Osteoblast (primary cell): ENCODE results near the gene MYOD1. TPM values are rescaled to one million over a fixed set of nuclear protein-coding genes. Genes with fewer than 3 reads are reported as not detected.

Source experiments
- DNase-seq: peaks from one replicate; pipeline ENCODE4 v3.0.0; 2011; ENCODE audit warnings: low spot score, mixed read lengths; ENCODE audit not compliant: insufficient read length; ENCODE audit errors: missing footprints
- H2AFZ ChIP-seq: 2 replicates; pipeline ENCODE4 v1.6.0; 2011; ENCODE audit warnings: mild to moderate bottlenecking, low read length
- H3K27ac ChIP-seq: 2 replicates; pipeline ENCODE4 v1.5.1; 2011; ENCODE audit warnings: mild to moderate bottlenecking, low read depth, low read length, moderate library complexity
- H3K27me3 ChIP-seq: 2 replicates; pipeline ENCODE4 v1.6.0; 2012; ENCODE audit warnings: mild to moderate bottlenecking, control low read depth, inconsistent platforms, low read length, moderate library complexity; ENCODE audit not compliant: insufficient read depth
- H3K36me3 ChIP-seq: 2 replicates; pipeline ENCODE4 v1.5.1; 2011; ENCODE audit warnings: mild to moderate bottlenecking, low read length, control low read depth, moderate library complexity; ENCODE audit not compliant: insufficient read depth
- H3K4me1 ChIP-seq: 2 replicates; pipeline ENCODE4 v1.5.1; 2011; ENCODE audit warnings: mild to moderate bottlenecking, low read length, control low read depth, moderate library complexity; ENCODE audit not compliant: insufficient read depth
- H3K4me2 ChIP-seq: 2 replicates; pipeline ENCODE4 v1.6.0; 2011; ENCODE audit warnings: mild to moderate bottlenecking, low read length; ENCODE audit not compliant: insufficient read depth
- H3K4me3 ChIP-seq: fragments of 200-600 bp; sonication (generic); 3 replicates; pipeline ENCODE4 v1.5.1; 2012; ENCODE audit warnings: mild to moderate bottlenecking, low read length, inconsistent platforms; ENCODE audit not compliant: insufficient read depth
- H3K79me2 ChIP-seq: 2 replicates; pipeline ENCODE4 v1.6.0; 2012; ENCODE audit warnings: mild to moderate bottlenecking, low read length, control low read depth, inconsistent platforms; ENCODE audit not compliant: insufficient read depth
- H3K9me3 ChIP-seq: 2 replicates; pipeline ENCODE4 v1.5.1; 2011; ENCODE audit warnings: low read depth, low read length, control low read depth
- H4K20me1 ChIP-seq: 2 replicates; pipeline ENCODE4 v1.6.0; 2012; ENCODE audit warnings: mild to moderate bottlenecking, low read length, control low read depth; ENCODE audit not compliant: insufficient read depth
- total RNA-seq: library from RNA; depleted of rRNA; stranded (reverse); fragments of >200 nt; gene quantifications from 2 replicates; pipeline ENCODE4 v1.2.3, GENCODE V29; 2012
- TF ChIP-seq, protein P1 (sequence below): IDR thresholded peaks from 2 replicates; pipeline ENCODE4 v1.5.1; 2011; ENCODE audit warnings: mild to moderate bottlenecking, low read depth, low read length, moderate library complexity; ENCODE audit errors: extremely low read depth

The MYOD1 gene
- total RNA-seq, 1 donor: not detected

DNA sequence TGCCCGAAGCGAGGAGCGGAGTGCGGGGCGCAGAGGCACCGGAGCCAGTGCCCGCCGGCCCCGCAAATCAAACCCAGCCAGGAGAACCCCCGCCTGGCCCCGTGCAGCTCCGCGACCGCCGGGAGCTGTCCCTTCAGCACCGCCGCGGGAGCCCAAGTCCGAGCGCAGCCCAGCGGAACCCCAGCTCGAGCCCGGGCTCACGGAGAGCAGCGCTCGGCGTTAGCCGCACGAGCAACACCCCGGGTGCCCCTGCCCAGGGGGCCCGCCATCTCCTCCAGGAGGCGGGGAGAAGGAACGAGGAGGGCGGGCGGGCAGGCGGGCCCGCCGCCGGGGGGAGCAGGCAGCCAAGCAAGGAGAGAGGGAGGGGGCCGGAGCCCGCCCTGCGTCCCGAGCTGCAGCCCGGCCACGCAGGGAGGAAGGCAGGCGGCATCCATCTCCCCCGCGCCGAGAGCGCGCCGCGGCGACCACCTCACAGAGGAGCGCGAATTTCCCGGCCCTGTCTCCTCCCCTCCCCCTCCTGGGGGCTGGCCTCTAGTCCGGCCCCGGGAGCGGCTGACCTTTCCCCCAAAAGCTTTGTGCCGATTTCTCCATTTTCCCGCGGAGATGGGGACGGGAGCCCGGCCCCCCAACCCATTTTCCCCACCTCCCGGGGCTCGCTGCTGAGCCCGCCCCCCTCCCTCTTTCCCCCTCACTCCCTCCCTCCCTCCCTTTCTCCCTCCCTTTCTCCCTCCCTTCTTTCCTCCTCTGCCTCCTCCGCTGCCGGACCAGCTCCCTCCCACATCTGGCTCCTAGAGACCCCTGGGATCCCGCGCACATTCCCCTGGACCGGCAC is 15.8 kb downstream of the MYOD1 start:
- Histone ChIP-seq H3K4me3 (peak overlapping the region; percentile 22), H3K9me3 (no peaks in the 10 kb centered on the region), H3K27me3 (peaks cover 70% of the 10 kb centered on the region), H3K27ac (no peak overlapping the region), H3K4me2 (peak overlapping the region; percentile 53), H2AFZ (no peak overlapping the region), H4K20me1 (peaks cover 3% of the 10 kb centered on the region), H3K36me3 (no peaks in the 10 kb centered on the region), H3K79me2 (no peaks in the 10 kb centered on the region), H3K4me1 (peaks cover 4% of the 10 kb centered on the region)
- peak; percentile 99 for DNase-seq
- TF ChIP-seq, protein P1, sequence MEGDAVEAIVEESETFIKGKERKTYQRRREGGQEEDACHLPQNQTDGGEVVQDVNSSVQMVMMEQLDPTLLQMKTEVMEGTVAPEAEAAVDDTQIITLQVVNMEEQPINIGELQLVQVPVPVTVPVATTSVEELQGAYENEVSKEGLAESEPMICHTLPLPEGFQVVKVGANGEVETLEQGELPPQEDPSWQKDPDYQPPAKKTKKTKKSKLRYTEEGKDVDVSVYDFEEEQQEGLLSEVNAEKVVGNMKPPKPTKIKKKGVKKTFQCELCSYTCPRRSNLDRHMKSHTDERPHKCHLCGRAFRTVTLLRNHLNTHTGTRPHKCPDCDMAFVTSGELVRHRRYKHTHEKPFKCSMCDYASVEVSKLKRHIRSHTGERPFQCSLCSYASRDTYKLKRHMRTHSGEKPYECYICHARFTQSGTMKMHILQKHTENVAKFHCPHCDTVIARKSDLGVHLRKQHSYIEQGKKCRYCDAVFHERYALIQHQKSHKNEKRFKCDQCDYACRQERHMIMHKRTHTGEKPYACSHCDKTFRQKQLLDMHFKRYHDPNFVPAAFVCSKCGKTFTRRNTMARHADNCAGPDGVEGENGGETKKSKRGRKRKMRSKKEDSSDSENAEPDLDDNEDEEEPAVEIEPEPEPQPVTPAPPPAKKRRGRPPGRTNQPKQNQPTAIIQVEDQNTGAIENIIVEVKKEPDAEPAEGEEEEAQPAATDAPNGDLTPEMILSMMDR: no peak

DNA sequence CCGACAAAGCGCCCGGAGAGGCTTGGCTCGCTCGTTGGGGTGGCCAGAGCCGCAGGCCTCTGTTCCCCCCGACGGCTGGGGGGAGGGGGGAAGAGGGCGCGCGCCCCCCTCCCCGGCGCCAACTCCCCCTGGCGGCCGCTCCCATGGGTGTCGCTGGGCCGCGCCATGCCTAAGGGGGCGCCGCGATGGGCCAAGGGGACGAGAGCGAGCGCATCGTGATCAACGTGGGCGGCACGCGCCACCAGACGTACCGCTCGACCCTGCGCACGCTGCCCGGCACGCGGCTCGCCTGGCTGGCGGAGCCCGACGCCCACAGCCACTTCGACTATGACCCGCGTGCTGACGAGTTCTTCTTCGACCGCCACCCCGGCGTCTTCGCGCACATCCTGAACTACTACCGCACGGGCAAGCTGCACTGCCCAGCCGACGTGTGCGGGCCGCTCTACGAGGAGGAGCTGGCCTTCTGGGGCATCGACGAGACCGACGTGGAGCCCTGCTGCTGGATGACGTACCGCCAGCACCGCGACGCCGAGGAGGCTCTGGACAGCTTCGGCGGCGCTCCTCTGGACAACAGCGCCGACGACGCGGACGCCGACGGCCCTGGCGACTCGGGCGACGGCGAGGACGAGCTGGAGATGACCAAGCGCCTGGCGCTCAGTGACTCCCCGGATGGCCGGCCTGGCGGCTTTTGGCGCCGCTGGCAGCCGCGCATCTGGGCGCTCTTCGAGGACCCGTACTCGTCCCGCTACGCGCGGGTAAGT is 16.6 kb downstream of the MYOD1 start:
- Histone ChIP-seq H3K4me3 (no peak overlapping the region), H3K4me1 (peaks cover 4% of the 10 kb centered on the region), H3K9me3 (no peaks in the 10 kb centered on the region), H2AFZ (no peak overlapping the region), H4K20me1 (peaks cover 3% of the 10 kb centered on the region), H3K79me2 (no peaks in the 10 kb centered on the region), H3K27ac (no peak overlapping the region), H3K4me2 (no peak overlapping the region), H3K36me3 (no peaks in the 10 kb centered on the region), H3K27me3 (peaks cover 78% of the 10 kb centered on the region)
- TF ChIP-seq, protein P1: no peak
- peak; percentile 56 for DNase-seq

DNA sequence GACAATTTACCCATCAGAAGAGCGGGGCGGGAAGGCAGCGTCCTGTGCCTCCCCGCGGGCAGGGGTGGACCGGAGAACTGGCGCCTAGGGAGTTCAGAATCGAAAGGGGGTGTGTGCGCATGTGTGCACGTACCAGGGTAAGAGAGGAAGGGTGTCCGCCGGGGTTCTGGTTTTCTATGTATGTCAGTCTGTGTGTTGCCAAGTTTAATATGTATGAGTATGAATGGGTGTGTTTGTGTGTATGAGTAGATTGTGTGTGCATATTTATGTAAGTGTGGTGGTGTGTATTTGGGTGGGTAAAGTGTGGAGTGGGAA is 17.2 kb downstream of the MYOD1 start:
- TF ChIP-seq, protein P1: no peak
- Histone ChIP-seq H2AFZ (no peak overlapping the region), H3K4me3 (no peak overlapping the region), H3K9me3 (no peaks in the 10 kb centered on the region), H3K27me3 (peaks cover 78% of the 10 kb centered on the region), H3K27ac (no peak overlapping the region), H3K4me2 (no peak overlapping the region), H4K20me1 (peaks cover 3% of the 10 kb centered on the region), H3K4me1 (peaks cover 4% of the 10 kb centered on the region), H3K36me3 (no peaks in the 10 kb centered on the region), H3K79me2 (no peaks in the 10 kb centered on the region)
- DNase-seq: peak; percentile 79
